OCI-LY3 (cell line): Measurements from ENCODE around the gene ATP8B4.

Experiments
- H2AFZ ChIP-seq: fragments of 200-600, 300-600 bp; shearing (Covaris generic); 2 replicates; pipeline ENCODE4 v1.6.0; 2014; ENCODE audit warnings: antibody characterized with exemption, low read depth, low read length
- H3K27ac ChIP-seq: fragments of 200-600, 300-600 bp; sonication (generic); 2 replicates; pipeline ENCODE4 v1.5.1; 2014; ENCODE audit warnings: mild to moderate bottlenecking, low read length, moderate library complexity, mixed read lengths
- H3K27me3 ChIP-seq: fragments of 200-600, 300-600 bp; sonication (generic); 2 replicates; pipeline ENCODE4 v1.6.1; 2014; ENCODE audit warnings: low read depth, low read length, mixed read lengths
- H3K36me3 ChIP-seq: fragments of 200-600, 300-600 bp; sonication (generic); replicated peaks from 2 replicates; pipeline ENCODE3; 2014; ENCODE audit warnings: low read depth, low read length, mixed read lengths
- H3K4me1 ChIP-seq: fragments of 300-600, 200-600 bp; sonication (generic); 2 replicates; pipeline ENCODE4 v1.6.1; 2014; ENCODE audit warnings: low read length, mixed read lengths
- H3K4me2 ChIP-seq: fragments of 200-600, 300-600 bp; sonication (generic); 2 replicates; pipeline ENCODE4 v1.6.1; 2014; ENCODE audit warnings: low read length, mixed read lengths
- H3K4me3 ChIP-seq: fragments of 300-600, 200-600 bp; sonication (generic); 2 replicates; pipeline ENCODE4 v1.5.1; 2014; ENCODE audit warnings: antibody characterized with exemption, mild to moderate bottlenecking, low read length, moderate library complexity
- H3K79me2 ChIP-seq: fragments of 300-600, 200-600 bp; shearing (Covaris generic); 2 replicates; pipeline ENCODE4 v1.6.1; 2014; ENCODE audit warnings: mild to moderate bottlenecking, low read length, mixed read lengths
- H3K9ac ChIP-seq: fragments of 300-600, 200-600 bp; shearing (Covaris generic); 2 replicates; pipeline ENCODE4 v1.6.0; 2014; ENCODE audit warnings: mild to moderate bottlenecking, low read length, moderate library complexity
- H3K9me3 ChIP-seq: fragments of 200-600, 300-600 bp; shearing (Covaris generic); 2 replicates; pipeline ENCODE4 v1.6.1; 2014; ENCODE audit warnings: low read length, mixed read lengths; ENCODE audit not compliant: insufficient read depth
- H4K20me1 ChIP-seq: fragments of 200-600, 300-600 bp; sonication (generic); 2 replicates; pipeline ENCODE4 v1.6.1; 2016; ENCODE audit warnings: low read length, mixed read lengths; ENCODE audit not compliant: insufficient read depth
- EZH2phosphoT487 ChIP-seq: fragments of 200-600 bp; shearing (Covaris generic); IDR thresholded peaks from 2 replicates; pipeline ENCODE4 v1.6.1; 2018; ENCODE audit warnings: antibody characterized with exemption, mixed run types, low read depth
- TF ChIP-seq, protein P1 (sequence below): fragments of 200-600, 300-600 bp; sonication (generic); IDR thresholded peaks from 2 replicates; pipeline ENCODE4 v1.5.1; 2014; ENCODE audit warnings: antibody characterized with exemption, low read length, low read depth

Gene ATP8B4

DNA sequence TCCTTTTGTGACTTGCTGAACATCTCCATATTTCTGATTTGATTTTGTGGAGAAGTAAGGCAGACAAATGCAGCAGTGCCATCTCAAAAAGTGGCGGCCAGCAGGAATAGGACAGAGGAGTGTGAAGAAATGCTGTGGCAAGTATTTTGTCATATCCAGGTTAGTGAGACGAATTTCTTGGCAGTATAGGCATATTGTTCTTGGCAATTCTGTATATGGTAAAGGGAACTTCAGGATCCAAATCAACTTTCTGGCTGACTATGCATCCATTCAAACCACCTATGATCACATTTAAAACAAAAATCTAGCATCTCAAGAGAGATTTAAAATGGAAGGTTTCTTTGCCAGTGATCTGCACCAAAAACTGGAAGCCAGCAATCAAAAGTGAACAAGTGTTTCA, 270.2 kb downstream of the ATP8B4 start:
- TF ChIP-seq, protein P1, sequence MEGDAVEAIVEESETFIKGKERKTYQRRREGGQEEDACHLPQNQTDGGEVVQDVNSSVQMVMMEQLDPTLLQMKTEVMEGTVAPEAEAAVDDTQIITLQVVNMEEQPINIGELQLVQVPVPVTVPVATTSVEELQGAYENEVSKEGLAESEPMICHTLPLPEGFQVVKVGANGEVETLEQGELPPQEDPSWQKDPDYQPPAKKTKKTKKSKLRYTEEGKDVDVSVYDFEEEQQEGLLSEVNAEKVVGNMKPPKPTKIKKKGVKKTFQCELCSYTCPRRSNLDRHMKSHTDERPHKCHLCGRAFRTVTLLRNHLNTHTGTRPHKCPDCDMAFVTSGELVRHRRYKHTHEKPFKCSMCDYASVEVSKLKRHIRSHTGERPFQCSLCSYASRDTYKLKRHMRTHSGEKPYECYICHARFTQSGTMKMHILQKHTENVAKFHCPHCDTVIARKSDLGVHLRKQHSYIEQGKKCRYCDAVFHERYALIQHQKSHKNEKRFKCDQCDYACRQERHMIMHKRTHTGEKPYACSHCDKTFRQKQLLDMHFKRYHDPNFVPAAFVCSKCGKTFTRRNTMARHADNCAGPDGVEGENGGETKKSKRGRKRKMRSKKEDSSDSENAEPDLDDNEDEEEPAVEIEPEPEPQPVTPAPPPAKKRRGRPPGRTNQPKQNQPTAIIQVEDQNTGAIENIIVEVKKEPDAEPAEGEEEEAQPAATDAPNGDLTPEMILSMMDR = no peak
- TF ChIP-seq EZH2phosphoT487 = no peak
- Histone ChIP-seq H3K4me2 (no peak overlapping the region), H4K20me1 (no peaks in the 10 kb centered on the region), H3K4me1 (no peaks in the 10 kb centered on the region), H3K4me3 (no peak overlapping the region), H3K9ac (no peak overlapping the region), H3K79me2 (no peaks in the 10 kb centered on the region), H3K9me3 (no peaks in the 10 kb centered on the region), H3K27ac (no peak overlapping the region), H3K36me3 (no peaks in the 10 kb centered on the region), H2AFZ (no peak overlapping the region), H3K27me3 (no peaks in the 10 kb centered on the region)

DNA sequence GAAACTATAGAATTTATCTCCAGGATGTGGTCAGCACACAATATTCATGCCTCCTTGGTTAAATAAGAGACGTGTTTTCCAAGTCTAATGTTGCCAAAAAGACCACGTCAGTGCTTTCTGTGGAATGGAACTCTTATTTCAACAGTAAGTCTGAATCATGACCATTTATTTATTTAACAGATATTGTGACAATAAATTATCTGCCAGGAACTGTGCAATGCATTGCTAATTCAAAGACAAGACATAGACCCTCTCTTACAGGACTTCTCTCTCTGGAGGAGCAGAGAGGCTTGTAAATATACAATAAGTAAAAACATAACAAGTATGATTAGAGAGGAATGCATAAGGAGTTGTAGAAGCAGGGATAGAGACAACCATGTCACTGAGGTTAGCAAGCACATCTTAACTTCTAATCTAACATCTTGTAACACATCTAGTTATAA, 270.7 kb downstream of the ATP8B4 start:
- no peak overlapping the region for H3K9ac ChIP-seq

DNA sequence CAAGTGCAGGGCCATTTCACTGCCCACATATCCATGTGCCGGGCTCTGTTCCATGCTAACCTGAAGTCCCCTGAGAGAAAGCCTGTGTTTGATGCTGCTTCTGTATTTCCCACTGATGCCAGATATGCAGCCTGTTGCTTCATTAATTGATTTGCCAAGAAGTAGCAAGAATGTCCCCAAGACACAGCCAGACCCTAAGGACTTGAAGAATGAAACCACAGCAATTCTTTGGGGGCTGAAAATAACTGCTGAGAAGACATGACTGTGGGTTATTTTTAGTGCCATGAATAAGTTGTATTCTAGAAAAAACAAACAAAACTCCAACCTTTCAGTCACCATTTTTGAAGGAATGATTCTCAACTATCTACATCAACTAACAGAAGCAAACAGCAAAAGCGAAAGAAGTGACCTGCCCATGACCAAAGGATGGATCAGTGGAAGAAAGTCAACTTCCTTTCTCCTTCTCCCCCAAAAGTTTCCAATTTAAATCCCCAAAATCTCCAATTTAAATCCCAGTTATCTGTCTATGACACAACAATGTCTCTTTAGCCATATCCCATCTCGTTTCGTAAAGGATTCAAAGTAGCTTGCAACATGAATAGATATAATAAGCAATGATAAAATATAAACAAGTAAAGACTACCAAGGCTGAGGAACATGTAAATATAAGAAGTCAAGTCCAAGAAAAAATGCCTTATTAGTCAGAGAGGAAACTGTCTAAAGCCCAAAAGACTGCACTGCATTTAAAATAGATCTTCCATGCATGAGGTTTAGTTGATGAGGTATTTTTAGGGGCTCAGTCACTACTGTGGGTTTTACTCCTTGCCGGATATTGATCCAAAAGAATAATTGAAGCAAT, 271.4 kb downstream of the ATP8B4 start:
- Histone ChIP-seq H3K79me2 (no peaks in the 10 kb centered on the region), H3K27me3 (no peaks in the 10 kb centered on the region), H3K27ac (no peak overlapping the region), H3K4me2 (no peak overlapping the region), H3K9me3 (no peaks in the 10 kb centered on the region), H4K20me1 (no peaks in the 10 kb centered on the region), H3K4me3 (no peak overlapping the region), H3K36me3 (no peaks in the 10 kb centered on the region), H3K9ac (no peak overlapping the region), H2AFZ (no peak overlapping the region), H3K4me1 (no peaks in the 10 kb centered on the region)
- no peak for TF ChIP-seq EZH2phosphoT487
- TF ChIP-seq, protein P1 = no peak

More for the DNA sequence above, 270.7 kb downstream of the ATP8B4 start:
- Histone ChIP-seq H3K9me3 (no peaks in the 10 kb centered on the region), H2AFZ (no peak overlapping the region), H3K4me1 (no peaks in the 10 kb centered on the region), H3K27me3 (no peaks in the 10 kb centered on the region), H3K4me2 (no peak overlapping the region), H3K79me2 (no peaks in the 10 kb centered on the region), H3K36me3 (no peaks in the 10 kb centered on the region), H3K27ac (no peak overlapping the region), H4K20me1 (no peaks in the 10 kb centered on the region), H3K4me3 (no peak overlapping the region)
- TF ChIP-seq EZH2phosphoT487 = no peak
- TF ChIP-seq, protein P1 = no peak

DNA sequence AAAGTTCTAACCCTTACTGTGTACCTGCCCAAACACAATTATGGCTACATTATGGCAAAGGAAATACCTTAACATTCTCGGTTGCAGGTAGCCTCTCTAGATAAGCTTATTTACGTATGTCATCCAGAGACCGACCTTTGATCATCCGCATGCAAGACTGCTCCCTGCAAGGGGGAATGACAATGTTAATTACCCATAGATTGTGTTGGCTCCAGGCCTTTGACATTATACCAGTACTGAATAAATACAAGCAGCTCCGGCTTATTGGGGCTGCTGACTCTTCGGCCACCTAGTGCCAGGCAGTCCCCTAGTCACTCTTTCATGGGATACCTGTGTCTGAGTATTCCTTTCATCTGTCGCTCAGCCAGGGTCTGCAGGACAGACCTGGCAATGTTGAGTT, 274.6 kb downstream of the ATP8B4 start:
- no peak overlapping the region for H3K9ac ChIP-seq
- H2AFZ ChIP-seq = no peak overlapping the region
- no peak overlapping the region for H3K4me3 ChIP-seq
- no peaks in the 10 kb centered on the region for H4K20me1 ChIP-seq
- H3K79me2 ChIP-seq = no peaks in the 10 kb centered on the region
- TF ChIP-seq, protein P1 = no peak
- no peak for TF ChIP-seq EZH2phosphoT487
- no peaks in the 10 kb centered on the region for H3K27me3 ChIP-seq
- H3K27ac ChIP-seq = no peak overlapping the region
- H3K9me3 ChIP-seq = no peaks in the 10 kb centered on the region
- no peaks in the 10 kb centered on the region for H3K36me3 ChIP-seq
- no peak overlapping the region for H3K4me2 ChIP-seq
- H3K4me1 ChIP-seq = no peaks in the 10 kb centered on the region
